Caco-2 (cell line): ENCODE measurements around the gene AGR2. TPM values are rescaled to one million over a fixed set of nuclear protein-coding genes. Genes with fewer than 3 reads are reported as not detected.

ENCODE experiments used
- BruUV-seq: library from RNA; stranded (reverse); fragments of 400-500 nt; replicated peaks from 2 replicates; lab custom pipeline; 2021; lab: Mats Ljungman, UMichigan
- CTCF ChIA-PET: fragments of 300-600 bp; sonication (Branson Sonifier 250); formaldehyde crosslinking; loops from one replicate; lab custom pipeline; 2022; ENCODE audit warnings: antibody characterized with exemption; lab: Charles Lee
- POLR2A ChIA-PET: fragments of 300-600 bp; sonication (Branson Sonifier 250); formaldehyde crosslinking; loops from one replicate; lab custom pipeline; 2022; ENCODE audit warnings: antibody characterized with exemption; lab: Charles Lee
- DNase-seq, 2 experiments: peaks; one replicate each; pipeline versions ENCODE4 v3.0.0 to v3.0.0-alpha.2; 2020 to 2022
- H3K27me3 ChIP-seq: replicated peaks from 2 replicates; pipeline ENCODE4 v1.6.0; 2011; ENCODE audit warnings: low read length; ENCODE audit not compliant: control insufficient read depth, insufficient read depth
- H3K36me3 ChIP-seq: 2 replicates; pipeline ENCODE4 v1.5.1; 2011; ENCODE audit warnings: low read length; ENCODE audit not compliant: control insufficient read depth, insufficient read depth
- H3K4me1 ChIP-seq: fragments of 250-450 bp; sonication (Bioruptor Pico); 2 replicates; pipeline ENCODE4 v1.5.1; 2020; ENCODE audit warnings: mild to moderate bottlenecking
- H3K4me3 ChIP-seq: 2 replicates; pipeline ENCODE4 v1.5.1; 2011; ENCODE audit warnings: low read depth, mild to moderate bottlenecking, control low read depth, low read length
- H3K9me3 ChIP-seq: fragments of 250-450 bp; sonication (Bioruptor Pico); 2 replicates; pipeline ENCODE4 v1.5.1; 2020; ENCODE audit warnings: mild to moderate bottlenecking, moderate library complexity
- H3K27ac Mint-ChIP-seq: one replicate; pipeline ENCODE4 v1.8.0; 2022; ENCODE audit warnings: mixed read lengths; ENCODE audit not compliant: unreplicated experiment
- H3K27me3 Mint-ChIP-seq: one replicate; pipeline ENCODE4 v1.8.0; 2022; ENCODE audit warnings: mixed read lengths; ENCODE audit not compliant: insufficient read depth, unreplicated experiment
- H3K36me3 Mint-ChIP-seq: one replicate; pipeline ENCODE4 v1.8.0; 2022; ENCODE audit warnings: mild to moderate bottlenecking, mixed read lengths; ENCODE audit not compliant: insufficient read depth, unreplicated experiment
- H3K4me1 Mint-ChIP-seq: one replicate; pipeline ENCODE4 v1.8.0; 2022; ENCODE audit warnings: low read depth, mixed read lengths; ENCODE audit not compliant: unreplicated experiment
- H3K4me3 Mint-ChIP-seq: one replicate; pipeline ENCODE4 v1.8.0; 2022; ENCODE audit warnings: mild to moderate bottlenecking, moderate library complexity, mixed read lengths; ENCODE audit not compliant: unreplicated experiment
- H3K9me3 Mint-ChIP-seq: one replicate; pipeline ENCODE4 v1.8.0; 2022; ENCODE audit warnings: mixed read lengths; ENCODE audit not compliant: unreplicated experiment
- intact Hi-C: fragments of 100-400 bp; cut with micrococcal nuclease; formaldehyde crosslinking; loops from one replicate; pipeline ENCODE4 v1.10.0; 2022; ENCODE audit not compliant: unreplicated experiment
- total RNA-seq: library from RNA; stranded (reverse); gene quantifications from 2 replicates; pipeline ENCODE4 v1.2.3, GENCODE V29; 2022
- TF ChIP-seq, protein P1 (sequence below), 2 experiments: fragments of 200-600 bp in 1 of 2; IDR thresholded peaks; 1 replicate in 1 of 2; 2 replicates in 1 of 2; pipeline versions ENCODE4 v1.5.1 to v1.8.0; 2011 to 2022; ENCODE audit warnings: antibody characterized with exemption in 1 of 2, control low read depth in 1 of 2, inconsistent platforms in 1 of 2, low read depth in 1 of 2, low read length in 1 of 2, mild to moderate bottlenecking in 1 of 2, moderate library complexity in 1 of 2; ENCODE audit not compliant: insufficient read depth in 1 of 2, severe bottlenecking in 1 of 2, unreplicated experiment in 1 of 2

The AGR2 gene
- total RNA-seq, 1 experiment from 2014 or later: 343 TPM

DNA sequence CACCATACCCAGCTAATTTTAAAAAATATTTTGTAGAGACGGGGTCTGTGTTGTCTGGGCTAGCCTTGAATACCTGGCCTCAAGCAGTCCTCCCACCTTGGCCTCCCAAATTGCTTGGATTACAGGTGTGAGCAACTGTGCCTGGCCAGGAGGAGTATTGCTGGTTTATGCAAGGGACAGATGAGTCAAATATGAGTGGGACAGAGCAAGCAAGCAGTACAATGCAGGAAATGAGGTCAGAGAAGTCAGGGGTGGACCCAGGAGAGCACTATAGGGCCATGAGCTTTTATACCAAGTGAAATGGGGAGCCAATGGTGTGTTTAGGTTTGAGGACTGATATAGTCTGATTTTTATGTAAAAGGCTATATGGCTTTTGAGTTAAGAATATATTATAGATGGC lies 45.0 kb downstream of the AGR2 start:
- TF ChIP-seq, protein P1, sequence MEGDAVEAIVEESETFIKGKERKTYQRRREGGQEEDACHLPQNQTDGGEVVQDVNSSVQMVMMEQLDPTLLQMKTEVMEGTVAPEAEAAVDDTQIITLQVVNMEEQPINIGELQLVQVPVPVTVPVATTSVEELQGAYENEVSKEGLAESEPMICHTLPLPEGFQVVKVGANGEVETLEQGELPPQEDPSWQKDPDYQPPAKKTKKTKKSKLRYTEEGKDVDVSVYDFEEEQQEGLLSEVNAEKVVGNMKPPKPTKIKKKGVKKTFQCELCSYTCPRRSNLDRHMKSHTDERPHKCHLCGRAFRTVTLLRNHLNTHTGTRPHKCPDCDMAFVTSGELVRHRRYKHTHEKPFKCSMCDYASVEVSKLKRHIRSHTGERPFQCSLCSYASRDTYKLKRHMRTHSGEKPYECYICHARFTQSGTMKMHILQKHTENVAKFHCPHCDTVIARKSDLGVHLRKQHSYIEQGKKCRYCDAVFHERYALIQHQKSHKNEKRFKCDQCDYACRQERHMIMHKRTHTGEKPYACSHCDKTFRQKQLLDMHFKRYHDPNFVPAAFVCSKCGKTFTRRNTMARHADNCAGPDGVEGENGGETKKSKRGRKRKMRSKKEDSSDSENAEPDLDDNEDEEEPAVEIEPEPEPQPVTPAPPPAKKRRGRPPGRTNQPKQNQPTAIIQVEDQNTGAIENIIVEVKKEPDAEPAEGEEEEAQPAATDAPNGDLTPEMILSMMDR (IDR thresholded peaks at IDR 0.05; ENCODE audit: insufficient read depth in 1 of 2, low read depth in 1 of 2, low read length in 1 of 2, severe bottlenecking in 1 of 2, unreplicated experiment in 1 of 2): no peak
- ChIA-PET POLR2A (no interaction called here), CTCF (no interaction called here)
- peak overlapping the region; percentile 57 for H3K27ac Mint-ChIP-seq
- H3K4me1 Mint-ChIP-seq: peaks cover 61% of the 10 kb centered on the region
- intact Hi-C loops: no loop called here
- H3K9me3 Mint-ChIP-seq: peaks cover 10% of the 10 kb centered on the region
- Histone ChIP-seq H3K27me3 (no peaks in the 10 kb centered on the region), H3K36me3 (no peaks in the 10 kb centered on the region; the same call in 1 of the 2 replicates), H3K9me3 (no peaks in the 10 kb centered on the region), H3K4me3 (no peak overlapping the region), H3K4me1 (peaks cover 59% of the 10 kb centered on the region)
- peaks cover 54% of the 10 kb centered on the region for H3K36me3 Mint-ChIP-seq
- BruUV-seq: no TSS peak
- no peaks in the 10 kb centered on the region for H3K27me3 Mint-ChIP-seq
- no peak overlapping the region for H3K4me3 Mint-ChIP-seq
- DNase-seq: no peak

DNA sequence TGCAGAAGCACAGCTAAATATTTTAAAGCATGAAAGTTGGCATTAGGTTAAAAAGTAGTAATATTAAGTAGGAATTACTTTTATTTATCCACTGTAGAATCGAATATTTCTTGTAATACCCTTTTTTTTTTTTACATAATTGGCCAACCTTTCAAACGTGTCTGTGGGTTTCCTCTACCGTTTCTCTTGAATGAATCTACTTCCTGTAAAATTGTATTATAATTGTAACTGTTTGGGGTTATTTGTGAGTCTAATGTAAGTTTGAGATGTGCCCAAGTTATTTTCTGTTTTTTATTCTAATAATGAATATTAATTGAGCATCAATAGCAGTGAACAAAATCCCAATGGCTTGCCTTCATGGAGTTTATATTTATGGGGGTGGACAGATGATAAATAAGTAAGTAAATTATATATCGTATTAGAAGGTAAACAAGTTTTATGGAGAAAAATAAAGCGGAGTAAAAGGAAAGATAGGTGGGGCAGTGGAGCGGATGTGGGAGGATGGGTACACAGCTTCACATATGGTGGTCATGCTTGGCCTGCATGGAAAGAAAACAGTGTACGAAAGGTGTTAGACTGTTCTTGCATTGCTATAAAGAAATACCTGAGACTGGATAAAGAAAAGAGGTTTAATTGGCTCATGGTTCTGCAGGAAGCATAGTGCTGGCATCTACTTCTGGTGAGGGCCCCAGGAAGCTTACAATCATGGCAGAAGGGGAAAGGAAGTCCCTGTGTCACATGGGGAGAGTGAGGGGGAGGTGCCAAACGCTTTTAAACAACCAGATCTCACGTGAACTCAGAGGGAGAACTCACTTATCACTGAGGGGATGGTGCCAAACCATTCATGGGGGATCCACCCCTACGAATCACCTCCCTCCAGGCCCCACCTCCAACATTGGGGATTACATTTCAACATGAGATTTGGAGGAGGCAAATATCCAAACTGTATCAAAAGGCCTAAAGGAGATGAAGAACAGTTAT lies 45.9 kb downstream of the AGR2 start:
- peaks cover 54% of the 10 kb centered on the region for H3K4me1 Mint-ChIP-seq
- H3K4me3 ChIP-seq: no peak overlapping the region
- H3K27me3 ChIP-seq: no peaks in the 10 kb centered on the region
- H3K9me3 Mint-ChIP-seq: peaks cover 10% of the 10 kb centered on the region
- ChIA-PET CTCF (no interaction called here), POLR2A (no interaction called here)
- H3K27me3 Mint-ChIP-seq: no peaks in the 10 kb centered on the region
- H3K4me1 ChIP-seq: peaks cover 53% of the 10 kb centered on the region
- H3K36me3 Mint-ChIP-seq: peaks cover 57% of the 10 kb centered on the region
- H3K27ac Mint-ChIP-seq: peak overlapping the region; percentile 57
- H3K4me3 Mint-ChIP-seq: no peak overlapping the region
- no peaks in the 10 kb centered on the region for H3K9me3 ChIP-seq
- intact Hi-C loops: no loop called here
- no peak for DNase-seq
- H3K36me3 ChIP-seq: no peaks in the 10 kb centered on the region; the same call in 1 of the 2 replicates
- BruUV-seq: no TSS peak
- TF ChIP-seq, protein P1 (IDR thresholded peaks at IDR 0.05; ENCODE audit: insufficient read depth in 1 of 2, low read depth in 1 of 2, low read length in 1 of 2, severe bottlenecking in 1 of 2, unreplicated experiment in 1 of 2): no peak

DNA sequence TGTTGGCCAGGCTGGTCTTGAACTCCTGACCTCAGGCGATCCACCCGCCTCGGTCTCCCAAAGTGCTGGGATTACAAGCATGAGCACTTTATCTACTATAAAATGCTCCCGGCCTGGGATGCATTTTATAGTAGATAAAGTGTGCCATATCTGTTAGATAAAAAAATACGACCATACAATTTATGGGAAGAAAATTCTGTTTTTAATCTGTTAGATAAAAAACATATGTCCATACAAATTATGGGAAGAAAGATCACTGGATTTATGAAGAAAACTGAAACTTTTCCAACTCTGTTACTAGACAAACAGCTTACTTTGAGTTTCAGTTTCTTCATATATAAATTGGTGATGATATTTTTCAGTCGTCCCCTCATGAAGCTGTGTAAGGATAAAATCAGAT lies 46.8 kb downstream of the AGR2 start:
- H3K9me3 Mint-ChIP-seq: peaks cover 5% of the 10 kb centered on the region
- intact Hi-C loops: no loop called here
- H3K4me3 Mint-ChIP-seq: no peak overlapping the region
- no peak for DNase-seq
- no peak overlapping the region for H3K4me3 ChIP-seq
- ChIA-PET POLR2A (no interaction called here), CTCF (no interaction called here)
- peaks cover 51% of the 10 kb centered on the region for H3K4me1 Mint-ChIP-seq
- H3K9me3 ChIP-seq: no peaks in the 10 kb centered on the region
- H3K27me3 Mint-ChIP-seq: no peaks in the 10 kb centered on the region
- peaks cover 49% of the 10 kb centered on the region for H3K36me3 Mint-ChIP-seq
- peaks cover 47% of the 10 kb centered on the region for H3K4me1 ChIP-seq
- BruUV-seq: no TSS peak
- TF ChIP-seq, protein P1 (IDR thresholded peaks at IDR 0.05; ENCODE audit: insufficient read depth in 1 of 2, low read depth in 1 of 2, low read length in 1 of 2, severe bottlenecking in 1 of 2, unreplicated experiment in 1 of 2): no peak
- no peaks in the 10 kb centered on the region; the same call in 1 of the 2 replicates for H3K36me3 ChIP-seq
- H3K27ac Mint-ChIP-seq: no peak overlapping the region
- no peaks in the 10 kb centered on the region for H3K27me3 ChIP-seq
